ENCODE results near the gene SLC22A17. TPM values are rescaled to one million over a fixed set of nuclear protein-coding genes. Genes with fewer than 3 reads are reported as not detected.
"Not testable (repeated sequence)": the region's sequence is repeated elsewhere in the genome, so short reads cannot be mapped to it uniquely, and the experiment has no call there.

SLC22A17 gene
- total RNA-seq, 1 donor from 2014 or later = 26.2 TPM

DNA sequence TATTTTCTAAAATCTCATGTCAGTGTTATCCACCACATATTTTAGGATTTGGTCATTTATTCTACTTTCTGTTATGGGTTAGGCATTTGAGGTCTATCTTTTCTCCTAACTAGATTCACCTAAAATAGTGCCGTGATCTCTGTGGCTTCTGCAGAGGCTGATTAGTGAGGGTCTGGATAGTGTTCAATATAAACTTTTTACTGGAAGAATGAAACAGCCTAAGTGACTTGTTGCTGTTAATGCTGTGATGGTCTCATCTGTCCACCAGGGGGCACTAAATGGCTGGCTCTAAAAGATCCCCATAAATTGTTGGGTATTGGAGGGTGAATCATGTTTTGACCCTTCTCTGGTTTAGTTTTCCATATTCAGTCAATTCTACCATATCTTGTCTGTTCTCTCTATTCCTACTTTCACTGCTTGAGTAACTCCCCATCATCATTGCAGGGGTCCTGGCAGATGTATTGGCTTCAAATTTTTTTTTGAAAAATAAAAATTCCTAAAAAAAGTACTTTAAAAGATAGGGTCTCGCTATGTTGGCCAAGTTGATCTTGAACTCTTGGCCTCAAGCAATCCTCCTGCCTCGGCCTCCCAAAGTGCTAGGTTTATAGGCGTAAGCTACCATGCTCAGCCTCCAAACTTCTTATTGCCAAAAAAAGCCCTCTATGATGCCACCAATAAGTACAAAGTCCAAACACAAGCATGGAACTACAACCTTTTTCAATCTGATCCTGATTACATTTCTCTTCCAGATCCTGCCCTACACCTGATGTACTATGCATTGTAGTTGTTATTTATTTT is 24.5 kb downstream of the SLC22A17 start:
- Mint-ChIP-seq H3K36me3 (ENCODE audit: insufficient read depth) (peaks cover 12% of the 10 kb centered on the region), H3K9me3 (ENCODE audit: low read depth) (no peaks in the 10 kb centered on the region), H3K27ac (peak overlapping the region; percentile 15), H3K4me1 (ENCODE audit: low read depth) (peaks cover 5% of the 10 kb centered on the region), H3K27me3 (peaks cover 3% of the 10 kb centered on the region), H3K4me3 (ENCODE audit: low read depth) (no peak overlapping the region)
- DNase-seq (ENCODE audit: low spot score, unreplicated experiment) = peak; percentile 54
- TF ChIP-seq, protein P1, sequence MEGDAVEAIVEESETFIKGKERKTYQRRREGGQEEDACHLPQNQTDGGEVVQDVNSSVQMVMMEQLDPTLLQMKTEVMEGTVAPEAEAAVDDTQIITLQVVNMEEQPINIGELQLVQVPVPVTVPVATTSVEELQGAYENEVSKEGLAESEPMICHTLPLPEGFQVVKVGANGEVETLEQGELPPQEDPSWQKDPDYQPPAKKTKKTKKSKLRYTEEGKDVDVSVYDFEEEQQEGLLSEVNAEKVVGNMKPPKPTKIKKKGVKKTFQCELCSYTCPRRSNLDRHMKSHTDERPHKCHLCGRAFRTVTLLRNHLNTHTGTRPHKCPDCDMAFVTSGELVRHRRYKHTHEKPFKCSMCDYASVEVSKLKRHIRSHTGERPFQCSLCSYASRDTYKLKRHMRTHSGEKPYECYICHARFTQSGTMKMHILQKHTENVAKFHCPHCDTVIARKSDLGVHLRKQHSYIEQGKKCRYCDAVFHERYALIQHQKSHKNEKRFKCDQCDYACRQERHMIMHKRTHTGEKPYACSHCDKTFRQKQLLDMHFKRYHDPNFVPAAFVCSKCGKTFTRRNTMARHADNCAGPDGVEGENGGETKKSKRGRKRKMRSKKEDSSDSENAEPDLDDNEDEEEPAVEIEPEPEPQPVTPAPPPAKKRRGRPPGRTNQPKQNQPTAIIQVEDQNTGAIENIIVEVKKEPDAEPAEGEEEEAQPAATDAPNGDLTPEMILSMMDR (IDR thresholded peaks at IDR 0.05; ENCODE audit: unreplicated experiment) = peak; percentile 92

DNA sequence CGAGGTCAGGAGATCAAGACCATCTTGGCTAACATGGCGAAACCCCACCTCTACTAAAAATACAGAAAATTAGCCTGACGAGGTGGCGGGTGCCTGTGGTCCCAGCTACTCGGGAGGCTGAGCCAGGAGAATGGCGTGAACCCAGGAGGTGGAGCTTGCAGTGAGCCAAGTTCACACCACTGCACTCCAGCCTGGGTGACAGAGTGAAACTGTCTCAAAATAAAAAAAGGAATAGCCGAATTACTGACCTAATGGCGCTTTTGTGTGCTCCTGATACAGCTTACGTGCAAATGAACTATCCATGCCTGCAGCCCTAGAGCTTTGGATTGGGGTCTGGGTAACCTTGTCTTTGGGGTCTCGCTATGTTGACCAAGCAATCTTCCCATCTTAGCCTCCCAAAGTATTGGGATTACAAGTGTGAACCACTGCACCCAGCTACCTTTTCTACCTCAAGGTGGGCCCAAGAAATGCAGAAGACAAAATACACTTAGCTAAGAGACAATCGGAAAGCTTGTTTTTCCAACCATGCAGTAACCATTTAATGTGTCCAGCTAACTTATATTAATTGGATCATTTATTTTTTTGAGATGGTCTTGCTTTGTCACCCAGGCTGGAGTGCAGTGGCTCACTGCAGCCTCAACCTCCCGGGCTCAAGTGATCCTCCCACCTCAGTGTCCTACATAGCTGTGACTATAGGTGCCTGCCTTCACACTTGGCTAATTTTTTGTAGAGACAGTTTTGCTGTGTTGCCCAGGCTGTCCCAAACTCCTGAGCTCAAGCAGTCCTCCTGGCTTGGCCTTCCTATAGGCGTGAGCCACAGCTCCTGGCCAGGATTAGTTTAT is 26.0 kb downstream of the SLC22A17 start:
- DNase-seq (ENCODE audit: low spot score, unreplicated experiment) = no peak
- H3K4me1 Mint-ChIP-seq (ENCODE audit: low read depth) = peaks cover 16% of the 10 kb centered on the region
- no peaks in the 10 kb centered on the region for H3K9me3 Mint-ChIP-seq (ENCODE audit: low read depth)
- H3K27ac Mint-ChIP-seq = no peak overlapping the region
- peaks cover 19% of the 10 kb centered on the region for H3K36me3 Mint-ChIP-seq (ENCODE audit: insufficient read depth)
- H3K27me3 Mint-ChIP-seq = peaks cover 3% of the 10 kb centered on the region
- TF ChIP-seq, protein P1 (IDR thresholded peaks at IDR 0.05; ENCODE audit: unreplicated experiment) = no peak
- no peak overlapping the region for H3K4me3 Mint-ChIP-seq (ENCODE audit: low read depth)

DNA sequence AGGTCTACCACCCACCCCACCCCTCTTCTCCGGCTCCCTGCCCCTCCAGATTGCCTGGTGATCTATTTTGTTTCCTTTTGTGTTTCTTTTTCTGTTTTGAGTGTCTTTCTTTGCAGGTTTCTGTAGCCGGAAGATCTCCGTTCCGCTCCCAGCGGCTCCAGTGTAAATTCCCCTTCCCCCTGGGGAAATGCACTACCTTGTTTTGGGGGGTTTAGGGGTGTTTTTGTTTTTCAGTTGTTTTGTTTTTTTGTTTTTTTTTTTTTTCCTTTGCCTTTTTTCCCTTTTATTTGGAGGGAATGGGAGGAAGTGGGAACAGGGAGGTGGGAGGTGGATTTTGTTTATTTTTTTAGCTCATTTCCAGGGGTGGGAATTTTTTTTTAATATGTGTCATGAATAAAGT is 26.9 kb downstream of the SLC22A17 start:
- Mint-ChIP-seq H3K27ac (peak overlapping the region; percentile 47), H3K4me1 (ENCODE audit: low read depth) (peaks cover 16% of the 10 kb centered on the region), H3K36me3 (ENCODE audit: insufficient read depth) (peaks cover 19% of the 10 kb centered on the region)
- not testable (repeated sequence) for DNase-seq (ENCODE audit: low spot score, unreplicated experiment); H3K9me3 Mint-ChIP-seq (ENCODE audit: low read depth); H3K4me3 Mint-ChIP-seq (ENCODE audit: low read depth); H3K27me3 Mint-ChIP-seq

DNA sequence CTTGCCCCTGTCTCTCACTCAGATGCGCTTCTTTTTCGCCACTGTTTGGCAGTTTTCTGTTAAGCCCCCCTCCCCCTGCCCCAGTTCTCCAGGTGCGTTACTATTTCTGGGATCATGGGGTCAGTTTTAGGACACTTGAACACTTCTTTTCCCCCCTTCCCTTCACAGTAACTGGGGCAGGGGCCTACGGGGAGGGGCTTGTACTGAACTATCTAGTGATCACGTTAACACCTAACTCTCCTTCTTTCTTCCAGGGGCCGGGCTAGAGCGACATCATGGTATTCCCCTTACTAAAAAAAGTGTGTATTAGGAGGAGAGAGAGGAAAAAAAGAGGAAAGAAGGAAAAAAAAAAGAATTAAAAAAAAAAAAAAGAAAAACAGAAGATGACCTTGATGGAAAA is 27.7 kb downstream of the SLC22A17 start:
- Mint-ChIP-seq H3K27ac (peak overlapping the region; percentile 62), H3K27me3 (no peaks in the 10 kb centered on the region)

DNA sequence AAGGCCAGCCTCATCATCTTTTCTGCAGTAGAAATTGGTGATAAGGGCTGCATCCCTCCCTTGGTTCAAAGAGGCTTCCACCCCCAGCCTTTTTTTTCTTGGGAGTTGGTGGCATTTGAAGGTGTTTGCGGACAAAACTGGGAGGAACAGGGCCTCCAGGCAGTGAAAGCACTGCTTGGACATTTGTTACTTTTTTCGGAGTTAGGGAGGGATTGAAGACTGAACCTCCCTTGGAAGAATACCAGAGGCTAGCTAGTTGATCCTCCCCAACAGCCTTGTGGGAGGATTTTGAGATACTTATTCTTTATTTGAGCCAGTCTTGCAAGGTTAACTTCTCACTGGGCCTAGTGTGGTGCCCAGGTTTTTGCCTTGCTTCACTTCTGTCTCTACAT is 28.2 kb downstream of the SLC22A17 start:
- H3K4me3 Mint-ChIP-seq (ENCODE audit: low read depth) = no peak overlapping the region
- H3K36me3 Mint-ChIP-seq (ENCODE audit: insufficient read depth) = peaks cover 23% of the 10 kb centered on the region
- H3K4me1 Mint-ChIP-seq (ENCODE audit: low read depth) = peaks cover 21% of the 10 kb centered on the region

More for the DNA sequence above, 27.7 kb downstream of the SLC22A17 start:
- Mint-ChIP-seq H3K4me3 (ENCODE audit: low read depth) (no peak overlapping the region), H3K4me1 (ENCODE audit: low read depth) (peaks cover 21% of the 10 kb centered on the region), H3K36me3 (ENCODE audit: insufficient read depth) (peaks cover 19% of the 10 kb centered on the region), H3K9me3 (ENCODE audit: low read depth) (no peaks in the 10 kb centered on the region)
- no peak for DNase-seq (ENCODE audit: low spot score, unreplicated experiment)
- TF ChIP-seq, protein P1 (IDR thresholded peaks at IDR 0.05; ENCODE audit: unreplicated experiment) = no peak

More for the DNA sequence above, 28.2 kb downstream of the SLC22A17 start:
- TF ChIP-seq, protein P1 (IDR thresholded peaks at IDR 0.05; ENCODE audit: unreplicated experiment) = no peak
- H3K9me3 Mint-ChIP-seq (ENCODE audit: low read depth) = no peaks in the 10 kb centered on the region
- DNase-seq (ENCODE audit: low spot score, unreplicated experiment) = no peak
- no peaks in the 10 kb centered on the region for H3K27me3 Mint-ChIP-seq
- peak overlapping the region; percentile 37 for H3K27ac Mint-ChIP-seq
